GM19328 (cell line): Measurements from ENCODE around the gene LCE1B.

Experiments used
- ATAC-seq: cut with Tn5 transposase; IDR thresholded peaks from one replicate; pipeline ENCODE4 v1.9.1; 2021; ENCODE audit warnings: mild to moderate bottlenecking, moderate library complexity; ENCODE audit not compliant: unreplicated experiment

Gene LCE1B

GRCh38 chr1:152811671-152812070 lies at the start of gene LCE1B:
LCE1B (plus strand) TSS chr1:152811971; CDS start chr1:152812447, 476 bp downstream.
- ATAC-seq, result no peak

GRCh38 chr1:152768847-152769533 lies 42.8 kb upstream of the LCE1B start:
- no peak for ATAC-seq

- ATAC-seq, result no peak
Measured at GRCh38 chr1:152770411-152770810, 41.4 kb upstream of the LCE1B start.

GRCh38 chr1:152774875-152775274 lies 36.9 kb upstream of the LCE1B start, which contains the start of gene LCE1F:
LCE1F (plus strand) TSS chr1:152775140; CDS start chr1:152776372, 1,232 bp downstream.
- no peak for ATAC-seq

- no peak for ATAC-seq
Measured at GRCh38 chr1:152776361-152776760, 35.4 kb upstream of the LCE1B start.

GRCh38 chr1:152777510-152778137 lies 34.1 kb upstream of the LCE1B start:
- ATAC-seq, result no peak

- ATAC-seq, result no peak
Measured at GRCh38 chr1:152783095-152783494, 28.7 kb upstream of the LCE1B start.

GRCh38 chr1:152786077-152786476 lies 25.7 kb upstream of the LCE1B start, which contains the start of gene LCE1E:
LCE1E (plus strand) TSS chr1:152786257; CDS start chr1:152787300, 1,043 bp downstream.
- ATAC-seq, result no peak

- ATAC-seq, result no peak
Measured at GRCh38 chr1:152795686-152796085, 16.1 kb upstream of the LCE1B start.

GRCh38 chr1:152796421-152796820 lies 15.3 kb upstream of the LCE1B start, which contains the start of gene LCE1D:
LCE1D (plus strand) TSS chr1:152796721; CDS start chr1:152797795, 1,074 bp downstream.
- no peak for ATAC-seq

GRCh38 chr1:152801333-152801732 lies 10.4 kb upstream of the LCE1B start:
- no peak for ATAC-seq

GRCh38 chr1:152806576-152806975 lies 5.2 kb upstream of the LCE1B start, which contains the start of gene LCE1C:
LCE1C (minus strand) TSS chr1:152806651; CDS start chr1:152805478, 1,173 bp downstream.
- ATAC-seq, result no peak

GRCh38 chr1:152811050-152811449 lies 721 bp upstream of the LCE1B start:
- ATAC-seq, result no peak

GRCh38 chr1:152817309-152817708 lies 5.5 kb downstream of the LCE1B start:
- no peak for ATAC-seq

- no peak for ATAC-seq
Measured at GRCh38 chr1:152823294-152823693, 11.5 kb downstream of the LCE1B start.

- ATAC-seq, result no peak
Measured at GRCh38 chr1:152824964-152825363, 13.2 kb downstream of the LCE1B start.

GRCh38 chr1:152827173-152827572 lies 15.4 kb downstream of the LCE1B start, which contains the start of gene LCE1A:
LCE1A (plus strand) TSS chr1:152827473; CDS start chr1:152827473, 0 bp downstream.
- ATAC-seq, result no peak

GRCh38 chr1:152836870-152837269 lies 25.1 kb downstream of the LCE1B start:
- ATAC-seq, result no peak

- ATAC-seq, result no peak
Measured at GRCh38 chr1:152842556-152842955, 30.8 kb downstream of the LCE1B start, which contains the start of gene LCE6A. LCE6A (plus strand) TSS chr1:152842856; CDS start chr1:152843521, 665 bp downstream.

GRCh38 chr1:152855661-152856060 lies 43.9 kb downstream of the LCE1B start:
- ATAC-seq, result no peak

- no peak for ATAC-seq
Measured at GRCh38 chr1:152858062-152858461, 46.3 kb downstream of the LCE1B start.

GRCh38 chr1:152859696-152860095 lies 47.9 kb downstream of the LCE1B start, which contains the start of gene LCE7A:
LCE7A (plus strand) TSS chr1:152859996; CDS start chr1:152860698, 702 bp downstream.
- ATAC-seq, result no peak
